Activated T-helper 17 cell treated with anti-CD3 and anti-CD28 coated beads, Interleukin-2, amount 50 U/mL, for 72 hours (primary cell): ENCODE results near the gene KIF25. TPM values are rescaled to one million over a fixed set of nuclear protein-coding genes. Genes with fewer than 3 reads are reported as not detected.

ENCODE experiments used
- ATAC-seq: fragments of 150-1000 bp; cut with Tn5 transposase; replicated peaks from 2 replicates; pipeline ENCODE4 v1.10.0; 2021; ENCODE audit warnings: mild to moderate bottlenecking, moderate library complexity
- H3K27ac Mint-ChIP-seq: one replicate; pipeline ENCODE4 v1.8.0; 2022; ENCODE audit warnings: mixed read lengths
- H3K27me3 Mint-ChIP-seq: one replicate; pipeline ENCODE4 v1.8.0; 2022; ENCODE audit warnings: mixed read lengths
- H3K36me3 Mint-ChIP-seq: one replicate; pipeline ENCODE4 v1.8.0; 2022; ENCODE audit warnings: low read depth, mild to moderate bottlenecking, mixed read lengths
- H3K4me1 Mint-ChIP-seq: one replicate; pipeline ENCODE4 v1.8.0; 2022; ENCODE audit warnings: mixed read lengths
- H3K4me3 Mint-ChIP-seq: one replicate; pipeline ENCODE4 v1.8.0; 2022; ENCODE audit warnings: mild to moderate bottlenecking, mixed read lengths
- H3K9me3 Mint-ChIP-seq: one replicate; pipeline ENCODE4 v1.8.0; 2022; ENCODE audit warnings: mixed read lengths
- total RNA-seq, 2 donors: library from RNA; stranded (reverse); gene quantifications; one replicate each; pipeline ENCODE4 v1.2.3, GENCODE V29; 2022

The KIF25 gene
- total RNA-seq, 2 donors from 2014 or later: 1.8 TPM; not detected in 1

GRCh38 chr6:168087436-168088160 lies 90.1 kb downstream of the KIF25 start:
- H3K27me3 Mint-ChIP-seq: no peaks in the 10 kb centered on the region
- H3K4me3 Mint-ChIP-seq: no peak overlapping the region
- no peak overlapping the region for H3K27ac Mint-ChIP-seq
- H3K36me3 Mint-ChIP-seq: no peaks in the 10 kb centered on the region
- no peaks in the 10 kb centered on the region for H3K4me1 Mint-ChIP-seq
- peaks cover 5% of the 10 kb centered on the region for H3K9me3 Mint-ChIP-seq
- ATAC-seq: no peak

GRCh38 chr6:168088161-168089053 lies 90.9 kb downstream of the KIF25 start:
- H3K36me3 Mint-ChIP-seq: no peaks in the 10 kb centered on the region
- H3K27me3 Mint-ChIP-seq: no peaks in the 10 kb centered on the region
- no peak for ATAC-seq
- H3K9me3 Mint-ChIP-seq: peaks cover 5% of the 10 kb centered on the region
- H3K4me1 Mint-ChIP-seq: no peaks in the 10 kb centered on the region
- H3K27ac Mint-ChIP-seq: no peak overlapping the region
- no peak overlapping the region for H3K4me3 Mint-ChIP-seq

- Mint-ChIP-seq H3K9me3 (peaks cover 5% of the 10 kb centered on the region), H3K4me3 (no peak overlapping the region), H3K27me3 (no peaks in the 10 kb centered on the region), H3K27ac (no peak overlapping the region), H3K4me1 (no peaks in the 10 kb centered on the region), H3K36me3 (no peaks in the 10 kb centered on the region)
- no peak for ATAC-seq
Observed at GRCh38 chr6:168089186-168090063, 92.0 kb downstream of the KIF25 start.

- Mint-ChIP-seq H3K27ac (no peak overlapping the region), H3K4me1 (no peaks in the 10 kb centered on the region), H3K27me3 (no peaks in the 10 kb centered on the region), H3K4me3 (no peak overlapping the region), H3K36me3 (no peaks in the 10 kb centered on the region), H3K9me3 (peaks cover 5% of the 10 kb centered on the region)
- ATAC-seq: no peak
Observed at GRCh38 chr6:168090064-168090690, 92.7 kb downstream of the KIF25 start.

GRCh38 chr6:168090706-168091105 lies 93.2 kb downstream of the KIF25 start:
- no peak overlapping the region for H3K4me3 Mint-ChIP-seq
- ATAC-seq: no peak
- no peaks in the 10 kb centered on the region for H3K27me3 Mint-ChIP-seq
- H3K27ac Mint-ChIP-seq: no peak overlapping the region
- H3K36me3 Mint-ChIP-seq: no peaks in the 10 kb centered on the region
- H3K9me3 Mint-ChIP-seq: peaks cover 5% of the 10 kb centered on the region
- no peaks in the 10 kb centered on the region for H3K4me1 Mint-ChIP-seq

DNA sequence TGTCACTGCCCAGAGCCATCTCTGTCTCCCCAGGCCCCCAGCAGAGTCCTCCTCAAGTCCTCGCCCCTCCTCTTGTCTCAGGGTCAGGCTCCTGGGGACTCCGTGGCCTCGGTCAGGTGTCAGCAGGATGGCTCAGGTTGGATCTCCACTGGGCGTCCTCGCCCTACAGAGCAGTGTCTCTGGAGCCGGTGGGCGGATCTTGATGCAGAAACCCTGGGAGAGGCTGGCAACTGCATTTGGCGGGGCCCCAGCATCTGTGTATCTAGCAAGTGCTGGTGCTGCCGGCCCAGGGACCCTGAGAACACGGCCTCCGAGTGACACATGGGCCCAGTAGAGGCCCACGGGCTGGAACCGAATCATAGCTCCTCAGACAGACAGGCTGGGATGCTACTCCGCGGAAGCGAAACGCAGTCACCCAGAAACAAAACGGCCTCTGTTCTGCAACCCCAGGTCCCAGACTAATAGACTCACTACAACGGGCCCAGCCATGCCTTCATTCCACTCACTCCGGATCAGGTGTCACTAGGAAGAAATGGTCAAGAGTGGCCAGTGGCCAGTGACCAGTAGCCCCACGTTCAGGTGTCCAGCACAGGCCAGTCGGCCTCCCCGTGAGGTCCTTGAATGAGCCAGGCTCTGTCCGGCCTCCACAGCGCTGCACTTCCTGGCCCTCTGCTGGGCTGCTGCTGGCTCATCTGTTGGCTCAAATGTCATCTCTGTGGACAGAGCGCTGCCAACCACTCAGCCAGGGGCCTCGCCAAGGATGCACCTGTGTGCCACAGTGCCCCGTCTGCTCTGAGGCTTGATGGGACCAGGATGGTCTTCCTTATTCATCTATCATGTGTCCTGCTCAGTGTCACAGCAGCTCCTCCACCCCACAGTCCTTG lies 94.2 kb downstream of the KIF25 start:
- Mint-ChIP-seq H3K27ac (no peak overlapping the region), H3K9me3 (peaks cover 5% of the 10 kb centered on the region), H3K27me3 (no peaks in the 10 kb centered on the region), H3K4me1 (no peaks in the 10 kb centered on the region), H3K36me3 (no peaks in the 10 kb centered on the region), H3K4me3 (no peak overlapping the region)
- ATAC-seq: no peak

DNA sequence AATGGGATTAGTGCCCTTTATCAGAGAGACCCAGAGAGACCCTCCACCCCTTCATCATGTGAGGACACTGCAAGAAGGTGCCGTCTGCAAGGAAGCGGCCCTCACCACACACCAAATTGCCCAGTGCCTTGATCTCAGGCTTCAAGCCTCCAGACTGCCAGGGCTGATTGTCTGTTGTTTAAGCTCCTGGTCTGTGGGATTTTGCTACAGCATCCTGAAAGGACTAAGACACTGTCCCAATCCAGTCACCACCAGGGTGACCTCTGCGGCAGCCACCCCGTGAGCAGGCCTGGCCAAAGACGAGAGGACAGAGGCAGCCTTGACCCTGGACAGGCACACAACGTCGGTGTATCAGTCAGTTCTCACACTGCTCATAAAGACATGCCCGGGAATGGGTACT lies 95.1 kb downstream of the KIF25 start:
- Mint-ChIP-seq H3K27me3 (peaks cover 3% of the 10 kb centered on the region), H3K36me3 (no peaks in the 10 kb centered on the region), H3K9me3 (peaks cover 5% of the 10 kb centered on the region), H3K4me1 (no peaks in the 10 kb centered on the region), H3K27ac (no peak overlapping the region), H3K4me3 (no peak overlapping the region)
- ATAC-seq: no peak

DNA sequence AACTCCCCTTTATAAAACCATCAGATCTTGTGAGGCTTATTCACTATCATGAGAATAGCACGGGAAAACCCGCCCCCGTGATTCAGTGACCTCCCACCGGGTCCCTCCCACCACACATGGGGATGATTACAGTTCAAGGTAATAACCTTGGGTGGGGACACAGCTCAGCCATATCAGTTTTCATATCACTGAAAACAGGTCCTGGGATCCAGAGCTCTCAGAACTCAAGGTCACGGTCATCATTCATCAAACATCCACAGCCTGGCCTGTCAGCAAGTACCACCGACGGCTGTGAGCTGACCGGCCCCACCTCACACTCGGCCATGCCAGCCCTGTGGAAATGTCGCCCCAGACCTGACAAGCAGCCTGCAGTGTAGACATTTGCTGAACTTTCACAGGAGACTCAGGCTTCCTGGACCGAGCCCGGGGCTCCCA lies 95.6 kb downstream of the KIF25 start:
- Mint-ChIP-seq H3K4me3 (no peak overlapping the region), H3K9me3 (peaks cover 5% of the 10 kb centered on the region), H3K36me3 (no peaks in the 10 kb centered on the region), H3K27ac (no peak overlapping the region), H3K4me1 (no peaks in the 10 kb centered on the region), H3K27me3 (peaks cover 6% of the 10 kb centered on the region)
- no peak for ATAC-seq

- Mint-ChIP-seq H3K36me3 (no peaks in the 10 kb centered on the region), H3K9me3 (peaks cover 5% of the 10 kb centered on the region), H3K27ac (no peak overlapping the region), H3K27me3 (peaks cover 6% of the 10 kb centered on the region), H3K4me1 (no peaks in the 10 kb centered on the region), H3K4me3 (no peak overlapping the region)
- no peak for ATAC-seq
Observed at GRCh38 chr6:168093634-168094033, 96.2 kb downstream of the KIF25 start.

Other genes with a start within 250 kb of the KIF25 start
- gene AFDN, start 170.8 kb upstream of the KIF25 start, total RNA-seq: 100 to 1,000 TPM in 1 of 2 donors, 10 to 100 TPM in 1; 56.3 to 107 TPM
- gene FRMD1, start 81.5 kb downstream of the KIF25 start, total RNA-seq: not detected